H1 (cell line): ENCODE data around the gene MYO9B. TPM values are rescaled to one million over a fixed set of nuclear protein-coding genes. Genes with fewer than 3 reads are reported as not detected.

ENCODE experiments used
- CTCF ChIA-PET: fragments of 300-600 bp; sonication (Branson Sonifier 250); formaldehyde crosslinking; loops from one replicate; lab custom pipeline; 2021; ENCODE audit not compliant: partially characterized antibody; lab: Charles Lee
- POLR2A ChIA-PET: fragments of 300-600 bp; sonication (Branson Sonifier 250); formaldehyde crosslinking; loops from one replicate; lab custom pipeline; 2021; ENCODE audit warnings: inconsistent platforms; ENCODE audit not compliant: partially characterized antibody; lab: Charles Lee
- DNase-seq, 2 experiments: peaks; one replicate each; pipeline versions ENCODE4 v3.0.0 to v3.0.0-alpha.2; 2010 to 2022; ENCODE audit warnings: low spot score in 2 of 2, low read depth in 1 of 2, mixed read lengths in 1 of 2
- FAIRE-seq: peaks from 2 replicates; lab custom pipeline; 2011; peaks lifted over from hg19 to GRCh38; lab: Jason Lieb, UNC
- H2AFZ ChIP-seq: 2 replicates; pipeline ENCODE4 v1.8.1; 2012; ENCODE audit warnings: low read length, inconsistent platforms
- H2AK5ac ChIP-seq: 2 replicates; pipeline ENCODE4 v1.6.1; 2013; ENCODE audit warnings: low read depth, low read length
- H2BK120ac ChIP-seq: replicated peaks from 2 replicates; pipeline ENCODE3; 2013; ENCODE audit warnings: low read depth, low read length, inconsistent platforms
- H2BK12ac ChIP-seq: 2 replicates; pipeline ENCODE4 v1.6.1; 2013; ENCODE audit warnings: low read depth, low read length
- H2BK15ac ChIP-seq: 2 replicates; pipeline ENCODE4 v1.6.1; 2013; ENCODE audit warnings: low read length
- H2BK20ac ChIP-seq: 2 replicates; pipeline ENCODE4 v1.6.1; 2013; ENCODE audit warnings: low read length
- H2BK5ac ChIP-seq: 2 replicates; pipeline ENCODE4 v1.6.1; 2013; ENCODE audit warnings: low read depth, low read length
- H3K14ac ChIP-seq: 2 replicates; pipeline ENCODE4 v1.6.1; 2013; ENCODE audit warnings: inconsistent platforms; ENCODE audit not compliant: insufficient read length
- H3K18ac ChIP-seq: 2 replicates; pipeline ENCODE4 v1.6.1; 2013; ENCODE audit warnings: low read length; ENCODE audit errors: extremely low read depth
- H3K23ac ChIP-seq: 2 replicates; pipeline ENCODE4 v1.6.1; 2013; ENCODE audit warnings: inconsistent platforms; ENCODE audit not compliant: insufficient read length
- H3K23me2 ChIP-seq: 2 replicates; pipeline ENCODE4 v1.6.1; 2013; ENCODE audit warnings: low read depth, low read length
- H3K27ac ChIP-seq: 2 replicates; pipeline ENCODE4 v1.6.1; 2011; ENCODE audit warnings: low read depth, low read length, inconsistent platforms
- H3K27me3 ChIP-seq, 4 experiments: replicated peaks in 1 of 4; 1 replicate in 1 of 4; 2 replicates in 3 of 4; pipeline versions ENCODE4 v1.6.1 to v1.8.1; 2011 to 2013; ENCODE audit warnings: low read length in 3 of 4, mild to moderate bottlenecking in 3 of 4, inconsistent platforms in 2 of 4, mixed read lengths in 2 of 4, moderate library complexity in 1 of 4; ENCODE audit not compliant: control insufficient read depth in 3 of 4, insufficient read depth in 3 of 4; ENCODE audit errors: extremely low read depth in 1 of 4
- H3K36me3 ChIP-seq, 4 experiments: 2 replicates each; pipeline versions ENCODE4 v1.6.1 to v1.8.1; 2011 to 2013; ENCODE audit warnings: mild to moderate bottlenecking in 4 of 4, low read length in 3 of 4, moderate library complexity in 2 of 4, control low read depth in 1 of 4, inconsistent platforms in 1 of 4; ENCODE audit not compliant: insufficient read depth in 4 of 4, control insufficient read depth in 2 of 4
- H3K4ac ChIP-seq: replicated peaks from 2 replicates; pipeline ENCODE3; 2013; ENCODE audit warnings: low read length, low read depth, mixed read lengths, inconsistent platforms; ENCODE audit not compliant: insufficient read length
- H3K4me1 ChIP-seq, 4 experiments: replicated peaks in 1 of 4; 1 replicate in 1 of 4; 2 replicates in 3 of 4; pipeline versions ENCODE4 v1.6.1 to v1.8.1; 2011 to 2013; ENCODE audit warnings: low read length in 3 of 4, inconsistent platforms in 2 of 4, mixed read lengths in 1 of 4; ENCODE audit not compliant: insufficient read depth in 4 of 4, control insufficient read depth in 3 of 4
- H3K4me2 ChIP-seq, 2 experiments: 2 replicates each; pipeline versions ENCODE4 v1.6.1 to v1.8.1; 2011 to 2013; ENCODE audit warnings: low read depth in 2 of 2, low read length in 2 of 2, control low read depth in 1 of 2, inconsistent platforms in 1 of 2, mild to moderate bottlenecking in 1 of 2; ENCODE audit not compliant: insufficient read depth in 1 of 2
- H3K4me3 ChIP-seq, 4 experiments: fragments of 200-600, 300-600 bp in 1 of 4; sonication (generic), shearing (Covaris generic), sonication (Bioruptor Twin) in 1 of 4; 2 replicates each; pipeline versions ENCODE4 v1.5.1 to v1.8.1; 2011 to 2016; ENCODE audit warnings: low read length in 4 of 4, low read depth in 3 of 4, control low read depth in 2 of 4, inconsistent platforms in 2 of 4, mild to moderate bottlenecking in 2 of 4, mixed read lengths in 1 of 4, moderate library complexity in 1 of 4; ENCODE audit not compliant: insufficient read depth in 2 of 4; ENCODE audit errors: extremely low read depth in 1 of 4
- H3K56ac ChIP-seq: replicated peaks from 2 replicates; pipeline ENCODE3; 2013; ENCODE audit warnings: low read depth, mild to moderate bottlenecking, mixed read lengths, low read length, inconsistent platforms; ENCODE audit not compliant: insufficient read length
- H3K79me1 ChIP-seq: 2 replicates; pipeline ENCODE4 v1.6.1; 2013; ENCODE audit warnings: low read depth, low read length, control low read depth
- H3K79me2 ChIP-seq, 2 experiments: 2 replicates each; pipeline versions ENCODE4 v1.6.1 to v1.8.1; 2012 to 2013; ENCODE audit warnings: low read length in 2 of 2, mild to moderate bottlenecking in 2 of 2, inconsistent platforms in 1 of 2; ENCODE audit not compliant: insufficient read depth in 2 of 2, control insufficient read depth in 1 of 2
- H3K9ac ChIP-seq, 4 experiments: replicated peaks in 1 of 4; 1 replicate in 1 of 4; 2 replicates in 3 of 4; pipeline versions ENCODE4 v1.6.1 to v1.8.1; 2011 to 2013; ENCODE audit warnings: low read depth in 3 of 4, low read length in 3 of 4, control low read depth in 2 of 4, mild to moderate bottlenecking in 2 of 4, moderate library complexity in 2 of 4, inconsistent platforms in 1 of 4; ENCODE audit errors: extremely low read depth in 1 of 4
- H3K9me3 ChIP-seq, 2 experiments: 2 replicates each; pipeline versions ENCODE4 v1.6.1 to v1.8.1; 2012 to 2013; ENCODE audit warnings: mild to moderate bottlenecking in 2 of 2, moderate library complexity in 2 of 2, control low read depth in 1 of 2, inconsistent platforms in 1 of 2, low read depth in 1 of 2, low read length in 1 of 2, mixed read lengths in 1 of 2; ENCODE audit not compliant: insufficient read depth in 2 of 2
- H4K20me1 ChIP-seq, 2 experiments: replicated peaks in 1 of 2; 2 replicates each; pipeline versions ENCODE3 to v1.8.1; 2011 to 2013; ENCODE audit warnings: inconsistent platforms in 2 of 2, low read length in 2 of 2, mild to moderate bottlenecking in 1 of 2; ENCODE audit not compliant: insufficient read depth in 2 of 2, control insufficient read depth in 1 of 2
- H4K5ac ChIP-seq: 2 replicates; pipeline ENCODE4 v1.6.1; 2013; ENCODE audit warnings: low read length, low read depth, mixed read lengths, inconsistent platforms; ENCODE audit not compliant: insufficient read length
- H4K8ac ChIP-seq: 2 replicates; pipeline ENCODE4 v1.8.0; 2013; ENCODE audit warnings: mild to moderate bottlenecking, moderate library complexity, low read length, inconsistent platforms; ENCODE audit not compliant: insufficient read depth; ENCODE audit errors: extremely low read depth
- H4K91ac ChIP-seq: replicated peaks from 2 replicates; pipeline ENCODE3; 2013; ENCODE audit warnings: low read length, mixed read lengths, inconsistent platforms; ENCODE audit not compliant: insufficient read length
- ASH2L ChIP-seq: fragments of 200-600, 300-600 bp; sonication (generic); IDR thresholded peaks from one replicate; pipeline ENCODE4 v1.7.1; 2017; ENCODE audit warnings: low read length
- ATF3 ChIP-seq: IDR thresholded peaks from 2 replicates; pipeline ENCODE4 v1.6.1; 2011; ENCODE audit warnings: low read depth, mild to moderate bottlenecking, low read length; ENCODE audit not compliant: insufficient read depth
- CBX5 ChIP-seq: fragments of 300-800, 300-1000 bp; sonication (generic); IDR thresholded peaks from 2 replicates; pipeline ENCODE4 v1.7.1; 2016; ENCODE audit warnings: antibody characterized with exemption, low read length, low read depth
- EGR1 ChIP-seq: IDR thresholded peaks from 2 replicates; pipeline ENCODE4 v1.6.1; 2011; ENCODE audit warnings: low read depth, low read length, borderline replicate concordance
- EZH2 ChIP-seq: fragments of 200-600 bp; sonication (generic); IDR thresholded peaks from 2 replicates; pipeline ENCODE4 v1.7.1; 2012; ENCODE audit warnings: low read depth, mild to moderate bottlenecking, moderate library complexity, low read length, inconsistent platforms; ENCODE audit not compliant: severe bottlenecking
- GTF2F1 ChIP-seq: IDR thresholded peaks from 2 replicates; pipeline ENCODE4 v1.6.1; 2012; ENCODE audit warnings: low read depth, low read length, improper control_type of control experiment, borderline replicate concordance
- HDAC2 ChIP-seq, 2 experiments: fragments of 300-600 bp in 1 of 2; sonication (generic) in 1 of 2; IDR thresholded peaks; 2 replicates each; pipeline ENCODE4 v1.6.1; 2011 to 2012; ENCODE audit warnings: low read depth in 2 of 2, low read length in 2 of 2, mild to moderate bottlenecking in 2 of 2, moderate library complexity in 2 of 2, borderline replicate concordance in 1 of 2, inconsistent platforms in 1 of 2
- KDM4A ChIP-seq: IDR thresholded peaks from one replicate; pipeline ENCODE4 v1.7.1; 2012; ENCODE audit warnings: low read depth, mild to moderate bottlenecking, moderate library complexity, low read length, inconsistent platforms; ENCODE audit not compliant: severe bottlenecking
- SP1 ChIP-seq: IDR thresholded peaks from 2 replicates; pipeline ENCODE4 v1.6.1; 2011; ENCODE audit warnings: low read depth, low read length
- SUZ12 ChIP-seq: fragments of 200-600 bp; sonication (generic); IDR thresholded peaks from 2 replicates; pipeline ENCODE4 v1.6.1; 2012; ENCODE audit warnings: mild to moderate bottlenecking, inconsistent platforms, low read length, moderate library complexity, mixed read lengths
- WGBS, 2 experiments: shearing (Covaris generic) in 1 of 2; methylation state at CpG; one replicate each; pipeline versions ENCODE4 v1.1.6 to v1.1.7; 2013 to 2015; ENCODE audit warnings: low lambda C conversion rate in 2 of 2, mixed read lengths in 2 of 2, inconsistent platforms in 1 of 2, low coverage in 1 of 2, missing lambda C conversion rate in 1 of 2; ENCODE audit not compliant: insufficient replicate concordance in 2 of 2, insufficient coverage in 1 of 2, insufficient read length in 1 of 2; ENCODE audit errors: extremely low coverage in 1 of 2, missing lambda C conversion rate in 1 of 2; 5-methylcytosine and 5-hydroxymethylcytosine counted together
- polyA plus RNA-seq, 7 experiments: library from polyadenylated mRNA; depleted of rRNA in 3 of 7; stranded (reverse) in 5 of 7; unstranded in 2 of 7; fragments of >200 nt in 5 of 7; fragments of 200-250 nt in 2 of 7; gene quantifications; 1 replicate in 5 of 7; 2 replicates in 1 of 7; 4 replicates in 1 of 7; pipeline versions ENCODE4 v1.2.1 to v1.2.3, GENCODE V29; 2011 to 2013; ENCODE audit warnings: missing spikeins in 2 of 7, mixed read lengths in 2 of 7
- total RNA-seq: library from RNA; stranded (reverse); fragmentation: NEBNext Ultra II Directional; extraction: Animal tissue kit (Norgen Biotek cat#: 25700); gene quantifications from 2 replicates; pipeline ENCODE4 v1.2.1, GENCODE V29; 2021

MYO9B gene
- total and polyA plus RNA-seq, 2 of the 8 experiments (the other 6 are each of a cell fraction or from before 2014, with no cell fraction given), result 27.6 to 77.1 TPM

- CTCF ChIA-PET, result interaction anchor here (1.3 to 2.9 kb wide), 2 partner anchors 15 to 76 kb away, joined by 3 to 12 read pairs; no protein-coding TSS in a partner anchor
- no peak for FAIRE-seq
- no peak overlapping the region for H2BK120ac ChIP-seq
Measured at GRCh38 chr19:17037184-17037583, 38.4 kb upstream of the MYO9B start.

More at GRCh38 chr19:17037184-17037583, 38.4 kb upstream of the MYO9B start:
- H3K27ac ChIP-seq, result no peak overlapping the region
- H3K9me3 ChIP-seq, result no peaks in the 10 kb centered on the region
- H2AK5ac ChIP-seq, result no peak overlapping the region
- no peak overlapping the region for H3K4me3 ChIP-seq
- no peak overlapping the region for H4K5ac ChIP-seq
- WGBS, 2 experiments, result 91% methylated on average over 6 of the region's 6 CpGs; no CpG with 5 or more reads in 1 of the 2 experiments
- TF ChIP-seq ATF3 (no peak), HDAC2 (IDR thresholded peaks at IDR 0.05; ENCODE audit: borderline replicate concordance in 1 of 2, low read depth in 2 of 2, low read length in 2 of 2) (no peak), EGR1 (no peak), ASH2L (no peak), GTF2F1 (no peak), EZH2 (no peak), KDM4A (no peak), SP1 (no peak), CBX5 (no peak), SUZ12 (no peak)
- H3K4me1 ChIP-seq, result no peaks in the 10 kb centered on the region
- H3K4ac ChIP-seq, result no peak overlapping the region
- no peak overlapping the region for H3K56ac ChIP-seq
- H2AFZ ChIP-seq, result no peak overlapping the region
- no peaks in the 10 kb centered on the region for H3K23me2 ChIP-seq
- H3K23ac ChIP-seq, result no peak overlapping the region
- H3K79me2 ChIP-seq, result no peaks in the 10 kb centered on the region
- H3K18ac ChIP-seq, result no peak overlapping the region
- POLR2A ChIA-PET, result interaction anchor here (1.1 kb wide), 1 partner anchor 11 kb away, joined by 4 read pairs; no protein-coding TSS in a partner anchor
- no peak overlapping the region for H2BK20ac ChIP-seq
- no peak overlapping the region for H3K14ac ChIP-seq
- H2BK12ac ChIP-seq, result no peak overlapping the region
- H3K27me3 ChIP-seq, result no peaks in the 10 kb centered on the region
- H3K36me3 ChIP-seq, result no peaks in the 10 kb centered on the region
- no peak overlapping the region; the same call in 1 of the 2 replicates for H4K8ac ChIP-seq
- H2BK5ac ChIP-seq, result no peak overlapping the region
- H4K20me1 ChIP-seq, result peaks cover 0 to 1% of the 10 kb centered on the region in 2 experiments
- no peak for DNase-seq
- H3K4me2 ChIP-seq, result no peak overlapping the region
- no peak overlapping the region for H3K9ac ChIP-seq
- H4K91ac ChIP-seq, result peak overlapping the region; percentile 54
- H2BK15ac ChIP-seq, result no peak overlapping the region
- H3K79me1 ChIP-seq, result no peaks in the 10 kb centered on the region
